Prostate gland (tissue), 2 donors: ENCODE measurements around the gene SCARF1.

Experiments
- CTCF ChIP-seq, 4 experiments: fragments of 200-600 bp in 2 of 4; fragments of 450-650 bp in 2 of 4; sonication (generic) in 2 of 4; IDR thresholded peaks; 1 replicate in 3 of 4; 2 replicates in 1 of 4; pipeline ENCODE4 v1.5.1; 2016 to 2019; ENCODE audit warnings: antibody characterized with exemption in 4 of 4, mild to moderate bottlenecking in 2 of 4, moderate library complexity in 2 of 4
- POLR2A ChIP-seq: fragments of 450-650 bp; IDR thresholded peaks from one replicate; pipeline ENCODE4 v1.6.1; 2016; ENCODE audit warnings: antibody characterized with exemption, mild to moderate bottlenecking
- POLR2AphosphoS5 ChIP-seq: sonication (generic); formaldehyde crosslinking; IDR thresholded peaks from one replicate; pipeline ENCODE4 v1.6.1; 2017; ENCODE audit warnings: antibody characterized with exemption

- TF ChIP-seq POLR2A, result no peak
- TF ChIP-seq CTCF (IDR thresholded peaks at IDR 0.05), result no peak
- TF ChIP-seq POLR2AphosphoS5, result no peak
Observed at GRCh38 chr17:1616101-1616500, 29.4 kb downstream of the SCARF1 start.
